Mesendoderm (in vitro differentiated cells): ENCODE results near the gene SHC3.

Experiments used
- DNase-seq: peaks from one replicate; pipeline ENCODE4 v3.0.0; 2013
- H2AK5ac ChIP-seq: 2 replicates; pipeline ENCODE4 v1.6.1; 2013; ENCODE audit warnings: low read length, inconsistent platforms
- H2BK120ac ChIP-seq: 2 replicates; pipeline ENCODE4 v1.6.1; 2013; ENCODE audit warnings: low read depth, mild to moderate bottlenecking, low read length, moderate library complexity, mixed read lengths
- H2BK15ac ChIP-seq: replicated peaks from 2 replicates; pipeline ENCODE4 v1.6.1; 2013; ENCODE audit warnings: low read depth, mild to moderate bottlenecking, moderate library complexity
- H2BK5ac ChIP-seq: 2 replicates; pipeline ENCODE4 v1.6.1; 2013; ENCODE audit warnings: low read length, inconsistent platforms
- H3K18ac ChIP-seq: 2 replicates; pipeline ENCODE4 v1.6.1; 2013; ENCODE audit warnings: mild to moderate bottlenecking, low read length, mixed read lengths
- H3K23ac ChIP-seq: one replicate; pipeline ENCODE4 v1.6.1; 2013; ENCODE audit warnings: low read length
- H3K27ac ChIP-seq: 2 replicates; pipeline ENCODE4 v1.5.1; 2013; ENCODE audit warnings: low read depth, mild to moderate bottlenecking, inconsistent platforms, low read length, moderate library complexity
- H3K27me3 ChIP-seq: 2 replicates; pipeline ENCODE4 v1.6.1; 2013; ENCODE audit warnings: low read length, control low read depth, mild to moderate bottlenecking, inconsistent platforms; ENCODE audit not compliant: insufficient read depth, poor library complexity
- H3K36me3 ChIP-seq: 2 replicates; pipeline ENCODE4 v1.6.1; 2013; ENCODE audit warnings: low read length, inconsistent platforms; ENCODE audit not compliant: control insufficient read depth, insufficient read depth
- H3K4ac ChIP-seq: one replicate; pipeline ENCODE4 v1.6.1; 2013; ENCODE audit warnings: low read depth, mild to moderate bottlenecking, low read length, moderate library complexity
- H3K4me1 ChIP-seq: 2 replicates; pipeline ENCODE4 v1.6.1; 2013; ENCODE audit warnings: low read depth, low read length, inconsistent platforms; ENCODE audit not compliant: control insufficient read depth
- H3K4me2 ChIP-seq: 2 replicates; pipeline ENCODE4 v1.6.1; 2013; ENCODE audit warnings: low read length
- H3K4me3 ChIP-seq: 2 replicates; pipeline ENCODE4 v1.5.1; 2013; ENCODE audit warnings: mild to moderate bottlenecking, low read length
- H3K56ac ChIP-seq: one replicate; pipeline ENCODE4 v1.6.1; 2013; ENCODE audit warnings: low read length
- H3K79me1 ChIP-seq: 2 replicates; pipeline ENCODE4 v1.6.1; 2013; ENCODE audit warnings: low read length, inconsistent platforms
- H3K79me2 ChIP-seq: 2 replicates; pipeline ENCODE4 v1.6.1; 2013; ENCODE audit warnings: mild to moderate bottlenecking, low read length; ENCODE audit not compliant: control insufficient read depth, insufficient read depth
- H3K9ac ChIP-seq: 2 replicates; pipeline ENCODE4 v1.6.1; 2013; ENCODE audit warnings: low read length, inconsistent platforms
- H4K5ac ChIP-seq: one replicate; pipeline ENCODE4 v1.6.1; 2013; ENCODE audit warnings: low read length
- H4K8ac ChIP-seq: one replicate; pipeline ENCODE4 v1.6.1; 2013; ENCODE audit warnings: low read depth, mild to moderate bottlenecking, control low read depth, low read length, moderate library complexity
- WGBS: extraction: QIAGEN DNeasy Blood & Tissue Kit; methylation state at CpG from one replicate; pipeline ENCODE4 v1.1.7; 2013; ENCODE audit warnings: low lambda C conversion rate, missing lambda C conversion rate; ENCODE audit not compliant: insufficient coverage; ENCODE audit errors: extremely low coverage; 5-methylcytosine and 5-hydroxymethylcytosine counted together

Gene SHC3

DNA sequence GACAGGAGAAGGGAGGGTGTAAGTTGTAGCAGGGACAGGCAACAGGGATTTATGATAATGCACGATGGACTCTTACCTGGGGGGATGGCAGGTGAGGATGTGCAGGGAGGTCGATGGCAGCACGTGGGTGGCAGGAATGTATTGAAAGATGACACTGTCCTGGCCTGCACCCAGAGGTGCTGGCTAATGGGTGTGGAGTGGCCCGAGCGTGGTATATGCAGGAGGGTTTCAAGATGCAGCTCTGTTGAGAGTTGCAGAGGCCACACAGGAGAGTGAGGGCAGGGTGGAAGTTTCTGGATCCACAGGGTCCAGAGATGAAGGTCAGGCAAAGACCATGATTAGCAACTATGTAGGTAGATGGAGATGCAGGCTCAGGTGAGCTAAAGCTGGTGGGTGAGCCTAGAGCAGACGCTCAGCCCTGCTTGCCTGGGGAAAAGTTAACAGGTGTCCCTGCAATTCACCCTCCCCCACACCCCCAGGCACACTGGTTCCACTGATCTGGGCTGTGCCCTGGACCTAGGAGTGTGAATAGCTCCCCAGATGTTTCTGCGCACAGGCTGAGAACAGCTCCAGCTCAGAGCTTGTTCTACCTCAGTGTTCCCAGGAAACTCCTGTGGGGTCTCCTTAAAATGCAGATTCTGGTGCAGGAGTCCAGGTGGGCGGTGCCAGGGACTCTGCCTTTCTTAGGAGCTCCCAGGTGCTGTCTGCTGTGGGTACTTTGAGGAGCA lies 208.8 kb downstream of the SHC3 start:
- H2BK120ac ChIP-seq: no peak overlapping the region
- no peak overlapping the region for H2BK5ac ChIP-seq
- no peaks in the 10 kb centered on the region for H3K79me1 ChIP-seq
- H2BK15ac ChIP-seq: no peak overlapping the region
- H3K36me3 ChIP-seq: no peaks in the 10 kb centered on the region
- no peak overlapping the region for H4K5ac ChIP-seq
- H2AK5ac ChIP-seq: no peak overlapping the region
- H3K18ac ChIP-seq: no peak overlapping the region
- DNase-seq: no peak
- H3K27me3 ChIP-seq: no peaks in the 10 kb centered on the region
- WGBS: no CpG with 5 or more reads among the region's 8 CpGs
- no peak overlapping the region for H3K9ac ChIP-seq
- no peak overlapping the region for H3K27ac ChIP-seq
- H3K79me2 ChIP-seq: no peaks in the 10 kb centered on the region
- no peak overlapping the region for H3K4me3 ChIP-seq
- H3K4ac ChIP-seq: no peak overlapping the region
- H3K4me1 ChIP-seq: no peaks in the 10 kb centered on the region
- no peak overlapping the region for H3K56ac ChIP-seq
- H3K23ac ChIP-seq: no peak overlapping the region
- no peak overlapping the region for H3K4me2 ChIP-seq
- H4K8ac ChIP-seq: no peak overlapping the region

DNA sequence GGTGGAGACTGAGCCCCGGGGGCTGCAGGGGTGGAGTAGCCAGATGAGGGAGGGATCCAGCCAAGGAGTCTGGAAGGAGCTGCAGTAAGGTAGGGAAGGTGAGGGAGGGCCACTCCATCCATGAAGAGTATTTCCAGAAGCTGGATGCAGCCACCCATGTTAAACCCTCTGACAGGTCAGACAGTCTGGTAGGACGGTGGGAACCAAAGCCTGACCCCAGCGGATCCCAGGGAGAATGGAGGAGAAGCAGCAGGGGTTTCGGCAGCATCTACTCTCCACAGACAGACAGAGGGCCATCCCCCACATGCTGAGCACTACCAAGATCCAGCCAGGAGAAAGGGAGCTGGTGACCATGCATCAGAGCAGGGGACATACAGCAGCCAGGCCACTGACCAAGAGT lies 209.8 kb downstream of the SHC3 start:
- Histone ChIP-seq H3K18ac (no peak overlapping the region), H3K27ac (no peak overlapping the region), H3K4me2 (no peak overlapping the region), H3K27me3 (no peaks in the 10 kb centered on the region), H4K5ac (no peak overlapping the region), H2AK5ac (no peak overlapping the region), H3K4me3 (no peak overlapping the region), H3K79me1 (no peaks in the 10 kb centered on the region), H3K4ac (no peak overlapping the region), H2BK15ac (no peak overlapping the region), H3K9ac (no peak overlapping the region), H2BK120ac (no peak overlapping the region), H2BK5ac (no peak overlapping the region), H3K79me2 (no peaks in the 10 kb centered on the region), H3K23ac (no peak overlapping the region), H4K8ac (no peak overlapping the region), H3K36me3 (no peaks in the 10 kb centered on the region), H3K56ac (no peak overlapping the region), H3K4me1 (no peaks in the 10 kb centered on the region)
- DNase-seq: no peak
- no CpG with 5 or more reads among the region's 4 CpGs for WGBS

DNA sequence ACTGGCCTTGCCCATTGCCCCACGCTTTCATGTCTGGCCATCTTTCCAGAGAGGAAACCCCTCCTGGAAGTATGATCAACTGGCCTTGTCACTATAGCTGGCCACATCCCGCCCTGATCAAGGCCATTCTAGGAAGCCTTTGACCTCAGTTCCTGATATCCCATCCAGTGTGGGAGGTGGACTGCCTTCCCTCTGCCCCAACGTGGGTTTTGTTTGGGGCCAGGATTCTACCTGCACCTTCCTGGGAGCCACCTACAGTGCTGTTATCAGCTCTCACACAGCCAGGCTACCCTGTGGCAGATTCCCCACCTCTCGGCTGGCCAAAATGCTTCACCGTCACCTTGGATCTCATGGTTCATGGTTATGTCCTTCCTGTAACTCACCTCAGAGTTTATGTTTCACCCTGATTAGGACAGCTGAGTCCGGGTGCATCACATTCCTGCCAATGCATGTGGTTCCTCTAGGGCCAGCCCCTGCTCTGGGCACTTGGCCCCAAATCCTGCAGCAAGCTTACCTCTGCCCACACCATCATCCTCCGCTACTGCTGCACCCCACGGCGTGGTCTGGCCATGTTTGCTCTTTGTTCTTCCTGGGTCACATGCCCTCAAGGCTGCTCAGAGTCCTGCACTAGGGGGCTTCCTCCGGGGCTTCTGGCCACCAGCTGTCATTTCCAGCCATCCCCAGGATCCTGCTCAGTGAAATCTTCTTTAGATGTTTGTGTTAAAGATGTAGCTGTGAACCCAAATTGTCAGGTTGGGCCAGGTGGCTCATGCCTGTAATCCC lies 211.5 kb downstream of the SHC3 start:
- WGBS: no CpG with 5 or more reads among the region's 10 CpGs
- Histone ChIP-seq H3K79me2 (no peaks in the 10 kb centered on the region), H2BK15ac (no peak overlapping the region), H4K5ac (no peak overlapping the region), H2BK120ac (no peak overlapping the region), H3K27me3 (no peaks in the 10 kb centered on the region), H2BK5ac (no peak overlapping the region), H4K8ac (no peak overlapping the region), H2AK5ac (peak overlapping the region; percentile 14), H3K36me3 (no peaks in the 10 kb centered on the region), H3K4ac (no peak overlapping the region), H3K4me1 (no peaks in the 10 kb centered on the region), H3K27ac (no peak overlapping the region), H3K4me3 (no peak overlapping the region), H3K56ac (no peak overlapping the region), H3K79me1 (no peaks in the 10 kb centered on the region), H3K9ac (no peak overlapping the region), H3K4me2 (no peak overlapping the region), H3K18ac (no peak overlapping the region), H3K23ac (no peak overlapping the region)
- no peak for DNase-seq

DNA sequence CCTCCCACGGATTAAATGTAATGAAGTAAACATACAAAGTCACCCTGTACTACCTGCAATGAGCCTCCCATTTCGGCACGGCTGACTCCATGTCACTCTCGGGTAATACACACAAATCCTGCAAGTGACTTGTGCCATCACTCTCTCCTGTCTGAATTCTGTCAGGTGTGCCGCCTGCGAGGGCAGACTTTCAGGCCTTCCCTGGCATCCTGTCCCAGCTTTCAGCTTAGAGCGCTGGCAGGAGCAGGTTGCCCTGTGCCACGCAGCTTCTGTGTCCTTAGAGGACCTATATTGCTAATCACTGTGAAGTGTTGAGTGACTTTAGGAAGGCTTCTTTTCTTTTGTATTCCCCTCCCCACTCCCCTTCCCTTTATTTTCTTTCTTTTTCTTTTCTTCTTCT lies 213.1 kb downstream of the SHC3 start:
- H3K4me1 ChIP-seq: no peaks in the 10 kb centered on the region
- H3K4me2 ChIP-seq: no peak overlapping the region
- H3K18ac ChIP-seq: no peak overlapping the region
- no CpG with 5 or more reads among the region's 8 CpGs for WGBS
- no peak overlapping the region for H3K56ac ChIP-seq
- H3K4me3 ChIP-seq: no peak overlapping the region
- peak overlapping the region; percentile 52 for H2BK5ac ChIP-seq
- H4K8ac ChIP-seq: no peak overlapping the region
- no peak overlapping the region for H2BK120ac ChIP-seq
- no peaks in the 10 kb centered on the region for H3K79me2 ChIP-seq
- no peak overlapping the region for H3K9ac ChIP-seq
- H3K79me1 ChIP-seq: no peaks in the 10 kb centered on the region
- H4K5ac ChIP-seq: no peak overlapping the region
- DNase-seq: no peak
- H3K4ac ChIP-seq: no peak overlapping the region
- no peaks in the 10 kb centered on the region for H3K36me3 ChIP-seq
- H2AK5ac ChIP-seq: no peak overlapping the region
- H3K23ac ChIP-seq: no peak overlapping the region
- H3K27ac ChIP-seq: no peak overlapping the region
- no peak overlapping the region for H2BK15ac ChIP-seq
- H3K27me3 ChIP-seq: no peaks in the 10 kb centered on the region

DNA sequence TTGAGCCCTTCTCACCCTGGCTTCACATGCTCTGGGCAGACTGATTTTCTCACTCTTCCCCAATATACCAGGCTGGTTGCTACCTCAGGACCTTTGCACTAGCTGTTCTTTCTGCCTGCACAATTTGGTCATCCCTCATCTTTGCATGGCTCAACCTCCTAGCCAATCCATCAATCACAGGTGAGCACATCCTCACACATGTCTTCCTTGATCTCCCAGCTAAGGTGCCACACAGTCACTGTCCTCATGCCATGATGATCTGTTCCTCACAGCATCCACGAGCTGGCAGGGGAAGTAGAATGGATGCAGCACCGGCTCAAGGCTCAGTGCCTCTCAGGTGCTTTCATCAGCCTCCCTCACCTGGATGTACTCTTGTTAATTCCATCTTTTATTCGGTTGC lies 218.0 kb downstream of the SHC3 start:
- Histone ChIP-seq H2BK120ac (no peak overlapping the region), H3K27ac (no peak overlapping the region), H2BK15ac (no peak overlapping the region), H3K9ac (no peak overlapping the region), H3K36me3 (no peaks in the 10 kb centered on the region), H4K8ac (no peak overlapping the region), H3K4me1 (no peaks in the 10 kb centered on the region), H3K23ac (no peak overlapping the region), H3K79me2 (no peaks in the 10 kb centered on the region), H3K4ac (no peak overlapping the region), H4K5ac (no peak overlapping the region), H3K27me3 (no peaks in the 10 kb centered on the region), H3K18ac (no peak overlapping the region), H3K4me3 (no peak overlapping the region), H2BK5ac (peak overlapping the region; percentile 58), H3K79me1 (no peaks in the 10 kb centered on the region), H2AK5ac (peak overlapping the region; percentile 77), H3K4me2 (no peak overlapping the region), H3K56ac (peak overlapping the region; percentile 63)
- no peak for DNase-seq
- no CpG with 5 or more reads among the region's 3 CpGs for WGBS
